GM12878 (cell line): Measurements from ENCODE around the gene GMCL1. TPM values are rescaled to one million over a fixed set of nuclear protein-coding genes. Genes with fewer than 3 reads are reported as not detected.

Experiments used
- ASH2L ChIP-seq: fragments of 300-600, 200-600 bp; sonication (generic); IDR thresholded peaks from 2 replicates; pipeline ENCODE4 v1.6.1; 2017; ENCODE audit warnings: low read depth, mild to moderate bottlenecking, borderline replicate concordance
- CEBPB ChIP-seq, 2 experiments: fragments of 150-350 bp in 1 of 2; IDR thresholded peaks; 2 replicates each; pipeline ENCODE4 v1.6.1; 2012 to 2014; ENCODE audit warnings: low read depth in 2 of 2, low read length in 2 of 2, borderline replicate concordance in 1 of 2, inconsistent platforms in 1 of 2
- CHD2 ChIP-seq: IDR thresholded peaks from 2 replicates; pipeline ENCODE4 v1.6.1; 2011; ENCODE audit warnings: low read depth, low read length, improper control_type of control experiment, borderline replicate concordance
- CREB1 ChIP-seq: IDR thresholded peaks from 2 replicates; pipeline ENCODE4 v1.6.1; 2012; ENCODE audit warnings: low read depth, mild to moderate bottlenecking, inconsistent platforms
- CREM ChIP-seq: IDR thresholded peaks from 2 replicates; pipeline ENCODE4 v1.6.1; 2014; ENCODE audit warnings: antibody characterized with exemption, low read depth
- E4F1 ChIP-seq: fragments of 450-650 bp; IDR thresholded peaks from 2 replicates; pipeline ENCODE4 v1.6.1; 2018; ENCODE audit warnings: borderline replicate concordance, mild to moderate bottlenecking; ENCODE audit not compliant: partially characterized antibody
- EGR1 ChIP-seq, 2 experiments: IDR thresholded peaks; 1 replicate in 1 of 2; 2 replicates in 1 of 2; pipeline ENCODE4 v1.6.1; 2011 to 2012; ENCODE audit warnings: low read depth in 2 of 2, low read length in 2 of 2, borderline replicate concordance in 1 of 2, mild to moderate bottlenecking in 1 of 2, moderate library complexity in 1 of 2
- GATAD2B ChIP-seq: fragments of 450-650 bp; conservative IDR thresholded peaks from 2 replicates; pipeline ENCODE4 v1.6.1; 2017; ENCODE audit warnings: low read depth, mild to moderate bottlenecking, moderate library complexity
- JUND ChIP-seq: IDR thresholded peaks from 2 replicates; pipeline ENCODE4 v1.6.1; 2012; ENCODE audit warnings: low read depth, mild to moderate bottlenecking, low read length, improper control_type of control experiment, moderate library complexity
- MAX ChIP-seq: IDR thresholded peaks from 2 replicates; pipeline ENCODE4 v1.6.1; 2012; ENCODE audit warnings: low read depth, low read length, improper control_type of control experiment
- MTA3 ChIP-seq: IDR thresholded peaks from 2 replicates; pipeline ENCODE4 v1.6.1; 2012; ENCODE audit warnings: low read length, inconsistent platforms, borderline replicate concordance
- NFIC ChIP-seq: IDR thresholded peaks from 2 replicates; pipeline ENCODE4 v1.6.1; 2012; ENCODE audit warnings: low read depth, mild to moderate bottlenecking, inconsistent platforms, low read length, moderate library complexity
- NFYA ChIP-seq: IDR thresholded peaks from 2 replicates; pipeline ENCODE4 v1.6.1; 2011; ENCODE audit warnings: low read depth, mild to moderate bottlenecking, low read length, improper control_type of control experiment, borderline replicate concordance
- POLR2AphosphoS2 ChIP-seq: IDR thresholded peaks from 2 replicates; pipeline ENCODE4 v1.6.1; 2011; ENCODE audit warnings: low read depth, mild to moderate bottlenecking, low read length, improper control_type of control experiment, moderate library complexity
- STAT3 ChIP-seq: IDR thresholded peaks from 2 replicates; pipeline ENCODE4 v1.6.1; 2011; ENCODE audit warnings: low read depth, low read length, improper control_type of control experiment
- TARDBP ChIP-seq: IDR thresholded peaks from 2 replicates; pipeline ENCODE4 v1.6.1; 2016; ENCODE audit warnings: borderline replicate concordance
- TBL1XR1 ChIP-seq: IDR thresholded peaks from 2 replicates; pipeline ENCODE4 v1.6.1; 2012; ENCODE audit warnings: low read depth, low read length, improper control_type of control experiment
- TCF12 ChIP-seq: IDR thresholded peaks from 2 replicates; pipeline ENCODE4 v1.6.1; 2011; ENCODE audit warnings: low read depth, mild to moderate bottlenecking, low read length
- TCF3 ChIP-seq: IDR thresholded peaks from 2 replicates; pipeline ENCODE4 v1.6.1; 2012; ENCODE audit warnings: low read depth, mild to moderate bottlenecking, low read length, borderline replicate concordance; ENCODE audit not compliant: insufficient read depth
- ZNF687 ChIP-seq: fragments of 450-650 bp; IDR thresholded peaks from 2 replicates; pipeline ENCODE4 v1.6.1; 2017; ENCODE audit warnings: mild to moderate bottlenecking, moderate library complexity
- polyA plus RNA-seq, 11 experiments: library from polyadenylated mRNA; depleted of rRNA in 4 of 11; unstranded in 6 of 11; stranded (reverse) in 5 of 11; fragments of >200 nt; fragmentation: Nextera tagmentation in 4 of 11; fragmentation: Illumina TruSeq in 1 of 11; extraction: Ambion mirVana in 4 of 11; extraction: Trizol in 1 of 11; gene quantifications; 1 replicate in 1 of 11; 2 replicates in 10 of 11; pipeline versions ENCODE4 v1.2.1 to v1.2.3, GENCODE V29; 2011 to 2016; ENCODE audit warnings: inconsistent platforms in 2 of 11, missing spikeins in 2 of 11, low read depth in 1 of 11
- total RNA-seq, 4 experiments: library from RNA; depleted of rRNA in 3 of 4; stranded (reverse); fragments of >200 nt in 3 of 4; fragmentation: Illumina TruSeq in 1 of 4; extraction: Trizol in 1 of 4; gene quantifications; 2 replicates each; pipeline versions ENCODE4 v1.2.1 to v1.2.3, GENCODE V29; 2013 to 2021

GMCL1 gene
- total and polyA plus RNA-seq, 10 of the 15 experiments (the other 5 are each of a cell fraction or from before 2014, with no cell fraction given) = 3.7 to 21.4 (median 12.3) TPM

- peak; percentile 96 for TF ChIP-seq ZNF687
- peak; percentile 72 to 84 for TF ChIP-seq EGR1 (IDR thresholded peaks at IDR 0.05; ENCODE audit: borderline replicate concordance in 1 of 2, low read depth in 2 of 2, low read length in 2 of 2)
- peak; percentile 83 for TF ChIP-seq MAX
- peak; percentile 90; the same call in 1 of the 2 replicates for TF ChIP-seq CREB1
- TF ChIP-seq TCF12 = 0 out of 2 replicates have a peak, but pooled peaks have one; percentile 26
- TF ChIP-seq CHD2 = peak; percentile 36
- no peak for TF ChIP-seq NFIC
- peak; percentile 85 for TF ChIP-seq CREM
- no peak for TF ChIP-seq JUND
- TF ChIP-seq STAT3 = no peak
- TF ChIP-seq TARDBP = no peak
- no peak for TF ChIP-seq ASH2L
- peak in 1 of 2 experiments; percentile 96; a peak in 2 of 4 replicates for TF ChIP-seq CEBPB (IDR thresholded peaks at IDR 0.05; ENCODE audit: borderline replicate concordance in 1 of 2, low read depth in 2 of 2, low read length in 2 of 2)
- TF ChIP-seq MTA3 = no peak
- peak; percentile 90; the same call in 1 of the 2 replicates for TF ChIP-seq POLR2AphosphoS2
- no peak; the same call in 1 of the 2 replicates for TF ChIP-seq GATAD2B
- no peak for TF ChIP-seq E4F1
- TF ChIP-seq NFYA = no peak
- 0 out of 2 replicates have a peak, but pooled peaks have one; percentile 49 for TF ChIP-seq TCF3
- TF ChIP-seq TBL1XR1 = no peak
Observed at GRCh38 chr2:69829256-69830044, at the start of gene GMCL1 (continued).
